Measurements from ENCODE around the gene NEUROD2. TPM values are rescaled to one million over a fixed set of nuclear protein-coding genes. Genes with fewer than 3 reads are reported as not detected.

The NEUROD2 gene
- total RNA-seq, 4 donors from 2014 or later, result 0.17 to 0.25 TPM; not detected in 2

DNA sequence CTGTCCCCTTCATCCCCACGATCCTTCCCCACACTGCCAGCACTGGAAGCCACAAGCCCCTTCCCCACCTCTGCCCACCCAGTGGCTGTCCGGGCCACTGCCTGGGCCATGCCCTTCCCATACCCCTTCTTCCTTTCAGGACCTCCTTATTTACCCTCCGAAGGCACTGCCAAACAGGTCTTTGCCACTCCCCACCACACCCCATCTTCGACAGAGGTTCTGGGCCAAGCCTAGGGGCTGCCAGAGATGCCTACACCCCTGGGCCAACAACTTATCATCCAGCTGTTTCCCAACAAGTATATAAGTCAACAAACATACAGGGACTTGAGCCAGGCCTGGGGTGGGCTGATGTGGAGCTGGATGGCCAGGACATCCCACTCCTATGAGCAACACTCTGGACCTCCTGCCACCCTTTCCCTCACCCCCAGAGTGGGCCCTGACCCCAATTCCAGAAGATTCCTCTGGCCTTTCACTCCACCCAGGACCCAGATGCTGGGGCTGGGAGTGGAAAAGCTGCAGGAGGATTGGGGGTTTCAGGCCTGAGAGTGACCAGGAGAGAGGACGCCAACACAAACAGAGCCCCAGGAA lies 17.6 kb upstream of the NEUROD2 start:
- no peak for DNase-seq (ENCODE audit: low spot score in 2 of 2)
- intact Hi-C loops (cut with DNase I; ENCODE audit: low total_unique reads), result no loop called here
- 48 to 59% methylated on average over 4 to 5 of the region's 5 CpGs for WGBS, 2 donors
- TF ChIP-seq, protein P1, sequence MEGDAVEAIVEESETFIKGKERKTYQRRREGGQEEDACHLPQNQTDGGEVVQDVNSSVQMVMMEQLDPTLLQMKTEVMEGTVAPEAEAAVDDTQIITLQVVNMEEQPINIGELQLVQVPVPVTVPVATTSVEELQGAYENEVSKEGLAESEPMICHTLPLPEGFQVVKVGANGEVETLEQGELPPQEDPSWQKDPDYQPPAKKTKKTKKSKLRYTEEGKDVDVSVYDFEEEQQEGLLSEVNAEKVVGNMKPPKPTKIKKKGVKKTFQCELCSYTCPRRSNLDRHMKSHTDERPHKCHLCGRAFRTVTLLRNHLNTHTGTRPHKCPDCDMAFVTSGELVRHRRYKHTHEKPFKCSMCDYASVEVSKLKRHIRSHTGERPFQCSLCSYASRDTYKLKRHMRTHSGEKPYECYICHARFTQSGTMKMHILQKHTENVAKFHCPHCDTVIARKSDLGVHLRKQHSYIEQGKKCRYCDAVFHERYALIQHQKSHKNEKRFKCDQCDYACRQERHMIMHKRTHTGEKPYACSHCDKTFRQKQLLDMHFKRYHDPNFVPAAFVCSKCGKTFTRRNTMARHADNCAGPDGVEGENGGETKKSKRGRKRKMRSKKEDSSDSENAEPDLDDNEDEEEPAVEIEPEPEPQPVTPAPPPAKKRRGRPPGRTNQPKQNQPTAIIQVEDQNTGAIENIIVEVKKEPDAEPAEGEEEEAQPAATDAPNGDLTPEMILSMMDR (IDR thresholded peaks at IDR 0.05), result no peak
- no peak for TF ChIP-seq POLR2A (IDR thresholded peaks at IDR 0.05)
- no peak overlapping the region for H3K4me3 ChIP-seq (ENCODE audit: low read depth, poor library complexity, severe bottlenecking)

DNA sequence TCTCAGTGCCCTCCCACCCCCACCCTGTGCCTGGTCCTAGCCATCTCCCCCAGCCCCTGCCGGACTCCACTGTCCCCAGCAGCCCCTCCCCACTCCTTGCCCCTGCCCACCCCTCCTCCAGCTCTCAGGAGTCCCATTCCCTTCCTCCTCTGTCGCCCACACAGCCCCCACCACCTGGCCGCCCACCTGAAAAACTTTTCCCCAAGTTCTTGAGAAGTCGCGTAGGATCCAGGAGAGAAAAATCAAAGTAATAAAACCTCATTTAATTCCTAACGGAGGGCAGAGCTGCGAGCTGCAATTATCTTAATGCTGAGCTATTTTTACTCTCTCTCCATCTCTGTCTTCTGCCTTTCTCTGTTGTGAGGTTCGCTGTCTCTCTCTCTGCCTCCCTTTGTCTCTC lies 16.6 kb upstream of the NEUROD2 start:
- intact Hi-C loops (cut with DNase I; ENCODE audit: low total_unique reads), result loop anchor here (5.0 kb wide), 1 partner anchor 128 kb away; no protein-coding TSS in a partner anchor
- no peak for TF ChIP-seq POLR2A (IDR thresholded peaks at IDR 0.05)
- TF ChIP-seq, protein P1 (IDR thresholded peaks at IDR 0.05), result no peak
- DNase-seq (ENCODE audit: low spot score in 2 of 2), result no peak
- WGBS, 2 donors, result 52 to 56% methylated on average over 8 of the region's 8 CpGs
- no peak overlapping the region for H3K4me3 ChIP-seq (ENCODE audit: low read depth, poor library complexity, severe bottlenecking)

DNA sequence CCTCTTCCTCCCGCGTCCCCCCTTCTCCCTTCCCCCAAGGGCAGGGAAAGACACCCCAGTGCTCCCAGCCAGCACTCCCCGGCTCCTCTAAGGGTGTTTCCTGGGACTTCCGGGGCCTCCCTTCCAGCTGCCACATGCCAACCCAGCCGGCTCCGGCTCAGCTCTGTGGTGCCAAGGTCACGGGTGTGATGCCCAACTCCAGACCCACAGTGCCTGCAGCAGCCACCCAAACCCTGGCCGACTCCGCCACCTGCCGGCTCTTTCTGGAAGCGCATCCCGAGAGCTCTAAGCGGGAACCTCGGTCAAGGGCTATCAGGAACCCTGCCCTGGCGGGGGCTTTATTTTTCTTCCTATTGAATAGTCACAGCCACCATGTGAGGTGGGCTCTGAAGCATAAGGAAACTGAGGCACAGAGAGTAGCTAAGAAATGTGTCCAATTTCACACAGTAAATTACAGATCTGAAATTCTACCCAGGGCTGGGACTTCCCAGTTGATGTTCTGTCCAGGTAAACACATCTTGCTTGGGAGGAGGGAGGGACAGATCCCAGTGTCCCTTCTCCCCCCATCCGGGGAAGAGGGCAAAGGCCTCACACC lies 15.7 kb upstream of the NEUROD2 start:
- DNase-seq (ENCODE audit: low spot score in 2 of 2), result peak; percentile 88 to 97
- TF ChIP-seq, protein P1 (IDR thresholded peaks at IDR 0.05), result peak in 2 of 3 donors; percentile 88 to 92
- TF ChIP-seq POLR2A (IDR thresholded peaks at IDR 0.05), result no peak
- no peak overlapping the region for H3K4me3 ChIP-seq (ENCODE audit: low read depth, poor library complexity, severe bottlenecking)
- 2 to 3% methylated on average over 12 to 15 of the region's 16 CpGs for WGBS, 2 donors
- intact Hi-C loops (cut with DNase I; ENCODE audit: low total_unique reads), result loop anchor here (5.0 kb wide), 1 partner anchor 129 kb away; no protein-coding TSS in a partner anchor

DNA sequence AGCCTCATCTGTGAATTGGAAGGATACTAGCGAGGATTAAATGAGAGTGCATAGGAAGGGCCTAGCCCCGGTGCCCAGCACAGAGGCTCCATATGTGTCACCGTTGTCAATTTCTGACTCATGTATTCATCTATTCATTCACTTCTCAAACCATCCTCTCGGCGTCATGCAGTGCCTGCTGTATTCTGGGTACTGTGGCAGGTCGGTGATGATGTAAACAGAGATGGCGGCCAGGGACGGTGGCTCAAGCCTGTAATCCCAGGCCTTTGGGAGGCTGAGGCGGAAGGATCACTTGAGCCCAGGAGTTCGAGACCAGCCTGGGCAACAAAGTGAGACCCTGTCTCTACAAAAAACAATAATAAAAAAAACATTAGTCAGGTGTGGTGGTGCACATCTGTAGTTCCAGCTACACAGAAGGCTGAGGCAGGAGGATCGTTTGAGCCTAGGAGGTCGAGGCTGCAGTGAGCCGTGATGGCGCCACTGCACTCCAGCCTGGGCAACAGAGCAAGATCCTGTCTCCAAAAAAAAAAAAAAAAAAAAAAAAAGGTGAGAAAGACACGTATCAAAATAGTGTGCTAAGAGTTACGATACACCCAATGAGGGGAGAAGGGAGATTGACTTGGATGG lies 14.8 kb upstream of the NEUROD2 start:
- no peak for DNase-seq (ENCODE audit: low spot score in 2 of 2)
- TF ChIP-seq, protein P1 (IDR thresholded peaks at IDR 0.05), result no peak
- TF ChIP-seq POLR2A (IDR thresholded peaks at IDR 0.05), result no peak
- intact Hi-C loops (cut with DNase I; ENCODE audit: low total_unique reads), result loop anchor here (5.0 kb wide), 1 partner anchor 130 kb away; no protein-coding TSS in a partner anchor
- H3K4me3 ChIP-seq (ENCODE audit: low read depth, poor library complexity, severe bottlenecking), result no peak overlapping the region
- 52% methylated on average over 16 of the region's 16 CpGs for WGBS, 2 donors

DNA sequence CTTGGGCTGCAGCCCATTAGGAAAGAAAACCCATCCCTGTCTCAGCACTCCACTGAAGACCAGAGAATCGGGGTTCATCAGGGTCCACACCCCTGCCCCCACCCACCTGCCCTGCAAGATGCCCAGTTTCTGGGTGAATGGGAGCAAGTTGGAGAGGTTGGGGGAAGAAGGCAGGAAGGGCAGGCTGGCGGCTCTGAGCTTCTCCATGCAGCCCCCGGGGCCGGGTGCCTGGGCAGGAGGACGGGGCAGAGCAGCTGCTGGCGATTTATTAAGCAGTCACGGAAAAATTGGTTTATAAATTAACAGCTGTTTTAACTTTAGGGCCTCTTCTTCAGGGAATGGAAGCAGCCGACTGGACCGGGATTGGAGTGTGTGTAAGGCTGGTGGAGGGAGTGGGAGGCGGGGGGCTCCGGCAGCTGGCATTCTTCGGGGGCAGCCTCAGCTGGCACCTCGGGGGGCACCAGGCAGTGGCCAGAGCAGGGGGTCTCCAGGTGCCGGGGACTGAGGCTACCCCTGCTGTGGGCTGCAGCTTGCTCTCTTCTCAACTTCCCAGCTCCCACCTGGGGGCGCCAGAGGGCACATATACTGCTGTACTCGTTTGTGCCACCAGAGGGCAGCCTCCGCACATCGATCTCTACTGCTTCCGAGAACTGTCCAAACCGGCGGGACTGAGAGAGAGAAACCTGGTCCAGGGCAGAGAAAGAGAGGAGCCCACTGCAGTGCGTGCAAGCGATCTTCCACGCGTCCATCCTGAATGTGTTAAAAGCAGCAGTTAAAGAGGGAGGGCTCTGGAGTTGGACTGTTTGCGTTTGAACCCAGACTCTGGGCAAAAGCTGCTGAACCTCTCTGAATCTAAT lies 14.0 kb upstream of the NEUROD2 start:
- WGBS, 2 donors, result 10 to 12% methylated on average over 22 to 26 of the region's 26 CpGs
- H3K4me3 ChIP-seq (ENCODE audit: low read depth, poor library complexity, severe bottlenecking), result no peak overlapping the region
- intact Hi-C loops (cut with DNase I; ENCODE audit: low total_unique reads), result loop anchor here (5.0 kb wide), 1 partner anchor 131 kb away; no protein-coding TSS in a partner anchor

More for the DNA sequence above, 14.0 kb upstream of the NEUROD2 start:
- TF ChIP-seq, protein P1 (IDR thresholded peaks at IDR 0.05), result peak in 1 of 3 donors; percentile 97
- no peak for TF ChIP-seq POLR2A (IDR thresholded peaks at IDR 0.05)
- peak; percentile 87 to 99 for DNase-seq (ENCODE audit: low spot score in 2 of 2)
